HG03442 (cell line): ENCODE data around the gene BTBD9.
"Not testable (repeated sequence)": the region's sequence is repeated elsewhere in the genome, so short reads cannot be mapped to it uniquely, and the experiment has no call there.

Experiments used
- ATAC-seq: cut with Tn5 transposase; IDR thresholded peaks from one replicate; pipeline ENCODE4 v1.9.1; 2021; ENCODE audit warnings: mild to moderate bottlenecking, moderate library complexity; ENCODE audit not compliant: unreplicated experiment

The BTBD9 gene

GRCh38 chr6:38134704-38135088 is 505.0 kb downstream of the BTBD9 start:
- no peak for ATAC-seq

- no peak for ATAC-seq
These were observed 505.6 kb downstream of the BTBD9 start for GRCh38 chr6:38133932-38134703.

DNA sequence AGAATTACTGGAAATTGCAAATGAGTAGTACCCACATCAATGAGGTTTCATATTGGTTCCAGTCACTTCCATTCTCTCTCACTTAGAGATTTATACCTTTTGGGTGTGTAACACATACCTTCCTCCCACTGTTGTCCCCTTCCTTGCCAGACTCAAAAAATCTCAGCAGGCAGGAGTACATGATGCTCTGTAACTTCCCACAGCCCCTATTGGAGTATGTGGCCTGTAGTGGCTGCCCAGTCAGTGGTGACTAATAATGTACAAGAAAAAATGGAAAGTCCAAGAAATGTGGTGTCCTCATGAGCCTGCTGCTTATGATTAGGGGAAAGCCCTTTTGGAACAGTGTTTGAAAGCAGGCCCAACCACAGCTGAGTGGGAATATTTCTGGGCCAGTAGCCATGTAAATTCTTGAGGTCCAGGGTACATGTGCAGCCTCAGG is 508.2 kb downstream of the BTBD9 start:
- no peak for ATAC-seq

- ATAC-seq, result no peak
These were observed 512.4 kb downstream of the BTBD9 start for GRCh38 chr6:38127284-38127683.

- ATAC-seq, result not testable (repeated sequence)
These were observed 515.4 kb downstream of the BTBD9 start for GRCh38 chr6:38124224-38124926.

DNA sequence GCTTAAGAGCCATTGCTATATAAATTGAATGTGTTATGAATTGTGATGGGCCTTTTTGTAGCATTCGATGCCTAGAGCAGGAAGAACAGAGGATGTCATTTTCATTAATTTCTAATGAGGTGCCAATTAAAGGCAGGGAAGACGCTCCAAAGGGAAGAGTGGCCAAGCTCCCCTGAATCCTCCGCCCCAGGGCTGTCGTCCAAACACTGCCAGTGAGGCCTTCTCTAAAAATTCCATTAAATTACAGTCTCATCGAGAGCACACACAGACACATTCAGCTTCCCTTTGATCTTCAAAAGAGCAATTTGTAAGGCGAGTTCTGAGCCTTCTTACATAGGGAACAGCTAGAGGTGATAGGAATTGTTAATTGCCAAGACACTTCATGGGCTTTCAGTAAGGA is 520.2 kb downstream of the BTBD9 start:
- no peak for ATAC-seq

DNA sequence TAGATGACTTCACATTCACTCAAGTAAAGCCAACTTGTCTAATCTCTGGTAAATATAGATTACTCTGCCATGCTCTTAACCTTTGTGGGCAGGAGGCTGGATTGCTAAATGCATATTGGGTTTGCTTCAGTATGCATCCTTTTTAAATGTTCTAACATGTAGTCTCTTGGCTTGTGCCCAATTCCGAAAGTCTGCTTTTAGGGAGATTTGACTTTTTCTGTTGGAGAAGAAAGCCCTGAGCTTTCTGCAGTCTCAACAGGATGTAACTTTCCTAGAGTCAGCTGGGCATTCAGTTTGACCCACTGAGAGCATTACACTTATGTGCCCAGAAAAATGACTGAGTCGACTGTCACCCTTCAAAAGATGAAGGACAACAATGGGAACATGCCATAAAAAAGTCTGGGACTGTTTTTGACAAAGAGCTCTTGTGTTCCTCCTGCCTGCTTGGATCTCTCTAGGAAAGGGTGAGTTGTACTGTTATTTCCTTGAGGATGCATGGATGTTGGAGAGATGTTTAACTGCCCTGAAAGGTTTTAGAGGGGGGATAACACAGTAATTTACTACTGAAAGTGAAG is 520.9 kb downstream of the BTBD9 start:
- ATAC-seq, result no peak
